HepG2 (cell line): ENCODE measurements around the gene MICAL3. TPM values are rescaled to one million over a fixed set of nuclear protein-coding genes. Genes with fewer than 3 reads are reported as not detected.

ENCODE experiments used
- ATF7 ChIP-seq, 2 experiments: fragments of 450-650 bp in 1 of 2; sonication (generic) in 1 of 2; formaldehyde crosslinking in 1 of 2; IDR thresholded peaks; 2 replicates each; pipeline versions ENCODE4 v1.4.0 to v1.6.1; 2016 to 2020; ENCODE audit warnings: antibody characterized with exemption in 1 of 2, mild to moderate bottlenecking in 1 of 2, missing genetic modification reagents in 1 of 2
- KLF12 ChIP-seq: sonication (generic); formaldehyde crosslinking; IDR thresholded peaks from 2 replicates; pipeline ENCODE4 v1.4.0; 2020; ENCODE audit warnings: missing genetic modification reagents, borderline replicate concordance
- LCORL ChIP-seq, 2 experiments: fragments of 450-650 bp in 1 of 2; sonication (generic) in 1 of 2; formaldehyde crosslinking in 1 of 2; IDR thresholded peaks; 2 replicates each; pipeline versions ENCODE4 v1.5.0 to v1.6.1; 2017 to 2020; ENCODE audit warnings: antibody characterized with exemption in 1 of 2, missing genetic modification reagents in 1 of 2
- MXI1 ChIP-seq: IDR thresholded peaks from 3 replicates; pipeline ENCODE4 v1.6.1; 2012; ENCODE audit warnings: low read depth, low read length, inconsistent platforms, borderline replicate concordance
- MYC ChIP-seq: sonication (generic); formaldehyde crosslinking; IDR thresholded peaks from 2 replicates; pipeline ENCODE4 v1.9.0; 2021; ENCODE audit warnings: missing genetic modification reagents, borderline replicate concordance
- RBFOX2 ChIP-seq: fragments of 200-400 bp; formaldehyde crosslinking; IDR thresholded peaks from 2 replicates; pipeline ENCODE4 v1.6.1; 2017; ENCODE audit warnings: low read depth, mild to moderate bottlenecking, low read length
- RCOR2 ChIP-seq: IDR thresholded peaks from 2 replicates; pipeline ENCODE4 v1.6.1; 2016; ENCODE audit warnings: missing biosample characterization, missing genetic modification reagents
- RFX1 ChIP-seq: fragments of 450-650 bp; IDR thresholded peaks from 2 replicates; pipeline ENCODE4 v1.6.1; 2017
- SP1 ChIP-seq, 2 experiments: fragments of 450-650 bp in 1 of 2; sonication (generic) in 1 of 2; formaldehyde crosslinking in 1 of 2; IDR thresholded peaks; 2 replicates each; pipeline versions ENCODE4 v1.4.0 to v1.6.1; 2016 to 2020; ENCODE audit warnings: missing genetic modification reagents in 1 of 2
- SP140L ChIP-seq: sonication (generic); formaldehyde crosslinking; IDR thresholded peaks from 2 replicates; pipeline ENCODE4 v1.4.0; 2020; ENCODE audit warnings: missing genetic modification reagents, borderline replicate concordance
- SP4 ChIP-seq: sonication (generic); formaldehyde crosslinking; IDR thresholded peaks from 2 replicates; pipeline ENCODE4 v1.8.1; 2023; ENCODE audit warnings: mild to moderate bottlenecking, missing genetic modification reagents
- THAP11 ChIP-seq: IDR thresholded peaks from 2 replicates; pipeline ENCODE4 v1.6.1; 2016; ENCODE audit warnings: missing biosample characterization, missing genetic modification reagents
- ZFX ChIP-seq: sonication (generic); formaldehyde crosslinking; IDR thresholded peaks from 2 replicates; pipeline ENCODE4 v1.4.0; 2020; ENCODE audit warnings: mild to moderate bottlenecking, low read depth, missing genetic modification reagents, moderate library complexity
- ZFY ChIP-seq: sonication (generic); formaldehyde crosslinking; IDR thresholded peaks from 2 replicates; pipeline ENCODE4 v1.4.0; 2020; ENCODE audit warnings: missing genetic modification reagents
- ZNF256 ChIP-seq: sonication (generic); formaldehyde crosslinking; conservative IDR thresholded peaks from 2 replicates; pipeline ENCODE4 v1.4.0; 2020; ENCODE audit warnings: missing genetic modification reagents
- ZNF572 ChIP-seq: sonication (generic); formaldehyde crosslinking; IDR thresholded peaks from 2 replicates; pipeline ENCODE4 v1.5.1; 2020; ENCODE audit warnings: mild to moderate bottlenecking, missing genetic modification reagents
- ZNF749 ChIP-seq: sonication (generic); formaldehyde crosslinking; IDR thresholded peaks from 2 replicates; pipeline ENCODE4 v1.8.0; 2022; ENCODE audit warnings: mild to moderate bottlenecking, missing genetic modification reagents, moderate library complexity, borderline replicate concordance
- ZNF780A ChIP-seq: sonication (generic); formaldehyde crosslinking; IDR thresholded peaks from 2 replicates; pipeline ENCODE4 v1.8.0; 2022; ENCODE audit warnings: mild to moderate bottlenecking, missing genetic modification reagents, moderate library complexity
- ZNF878 ChIP-seq: sonication (generic); formaldehyde crosslinking; IDR thresholded peaks from 2 replicates; pipeline ENCODE4 v1.8.1; 2023; ENCODE audit warnings: mild to moderate bottlenecking, missing genetic modification reagents, moderate library complexity
- polyA plus RNA-seq, 8 experiments: library from polyadenylated mRNA; depleted of rRNA in 3 of 8; stranded (reverse) in 7 of 8; unstranded in 1 of 8; fragments of >200 nt; fragmentation: Illumina TruSeq in 4 of 8; extraction: Trizol in 4 of 8; gene quantifications; 2 replicates each; pipeline versions ENCODE4 v1.2.1 to v1.2.3, GENCODE V29; 2011 to 2016; ENCODE audit warnings: low read depth in 4 of 8, missing spikeins in 1 of 8, mixed read lengths in 1 of 8; ENCODE audit not compliant: insufficient read depth in 1 of 8
- total RNA-seq, 5 experiments: library from RNA; depleted of rRNA; stranded (reverse); fragments of >200 nt; fragmentation: Illumina TruSeq; extraction: Trizol; gene quantifications; 2 replicates each; pipeline ENCODE4 v1.2.3, GENCODE V29; 2016; ENCODE audit warnings: low read depth in 1 of 5
- TF ChIP-seq, protein P1 (sequence below): sonication (generic); formaldehyde crosslinking; IDR thresholded peaks from 2 replicates; pipeline ENCODE4 v1.8.0; 2022; ENCODE audit warnings: mild to moderate bottlenecking, missing genetic modification reagents; ENCODE audit not compliant: insufficient replicate concordance
- TF ChIP-seq, protein P2 (sequence below): sonication (generic); formaldehyde crosslinking; IDR thresholded peaks from 2 replicates; pipeline ENCODE4 v1.5.0; 2020; ENCODE audit warnings: mild to moderate bottlenecking, missing genetic modification reagents
- TF ChIP-seq, protein P3 (sequence below): sonication (generic); formaldehyde crosslinking; IDR thresholded peaks from 2 replicates; pipeline ENCODE4 v1.4.0; 2020; ENCODE audit warnings: missing genetic modification reagents
- TF ChIP-seq, protein P4 (sequence below): sonication (generic); formaldehyde crosslinking; IDR thresholded peaks from 2 replicates; pipeline ENCODE4 v1.5.0; 2020; ENCODE audit warnings: missing genetic modification reagents, mild to moderate bottlenecking, borderline replicate concordance

The MICAL3 gene
- total and polyA plus RNA-seq, 2 of the 13 experiments (the other 11 are each of a cell fraction or from before 2014, with no cell fraction given): 5.3 to 12.5 TPM

DNA sequence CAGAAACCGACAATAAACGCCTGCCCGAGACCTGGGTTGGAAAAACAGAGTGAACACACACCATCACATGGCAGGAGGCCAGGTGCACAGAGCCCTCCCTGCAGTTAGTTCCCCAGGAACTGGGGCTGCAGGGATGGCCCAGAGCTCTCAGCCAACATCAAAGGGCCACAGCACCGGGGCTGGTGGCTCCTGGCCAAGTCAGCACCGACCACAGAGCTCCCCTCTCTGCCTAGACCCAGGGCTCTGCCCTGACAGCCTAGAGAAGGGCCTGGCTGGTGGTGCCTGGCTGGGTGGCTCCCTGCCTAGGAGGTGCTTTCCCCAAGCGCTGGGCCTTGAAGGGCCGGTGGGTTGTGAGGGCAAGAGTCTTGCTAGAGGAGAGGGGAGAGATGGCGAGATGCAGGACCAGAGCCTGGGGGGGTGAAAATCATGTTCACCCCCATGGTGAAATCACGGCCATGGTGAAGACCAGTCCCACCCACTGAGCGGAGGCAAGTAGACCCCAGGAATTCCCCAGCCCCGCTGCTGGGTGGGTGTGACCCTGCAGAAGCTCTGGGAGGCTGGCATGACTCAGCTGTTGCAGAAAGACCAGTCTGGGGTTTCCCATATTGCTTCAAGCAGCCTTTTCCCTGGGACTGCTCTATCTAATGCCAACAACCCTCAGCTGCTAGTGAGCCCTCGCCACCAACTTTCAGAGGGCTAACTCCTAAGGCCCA is 242.9 kb downstream of the MICAL3 start (continued):
- TF ChIP-seq, protein P1, sequence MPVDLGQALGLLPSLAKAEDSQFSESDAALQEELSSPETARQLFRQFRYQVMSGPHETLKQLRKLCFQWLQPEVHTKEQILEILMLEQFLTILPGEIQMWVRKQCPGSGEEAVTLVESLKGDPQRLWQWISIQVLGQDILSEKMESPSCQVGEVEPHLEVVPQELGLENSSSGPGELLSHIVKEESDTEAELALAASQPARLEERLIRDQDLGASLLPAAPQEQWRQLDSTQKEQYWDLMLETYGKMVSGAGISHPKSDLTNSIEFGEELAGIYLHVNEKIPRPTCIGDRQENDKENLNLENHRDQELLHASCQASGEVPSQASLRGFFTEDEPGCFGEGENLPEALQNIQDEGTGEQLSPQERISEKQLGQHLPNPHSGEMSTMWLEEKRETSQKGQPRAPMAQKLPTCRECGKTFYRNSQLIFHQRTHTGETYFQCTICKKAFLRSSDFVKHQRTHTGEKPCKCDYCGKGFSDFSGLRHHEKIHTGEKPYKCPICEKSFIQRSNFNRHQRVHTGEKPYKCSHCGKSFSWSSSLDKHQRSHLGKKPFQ (CRISPR knock-in tag): no peak
- no peak for TF ChIP-seq MYC (CRISPR knock-in tag)
- no peak for TF ChIP-seq THAP11
- TF ChIP-seq SP1 (IDR thresholded peaks at IDR 0.05): no peak
- TF ChIP-seq SP1 (CRISPR knock-in tag; IDR thresholded peaks at IDR 0.05): no peak
- TF ChIP-seq RFX1: no peak
- TF ChIP-seq ZNF749: no peak
- TF ChIP-seq MXI1: peak; percentile 12; the same call in 1 of the 3 replicates
- TF ChIP-seq ZFX (CRISPR knock-in tag): peak; percentile 65
- TF ChIP-seq, protein P2, sequence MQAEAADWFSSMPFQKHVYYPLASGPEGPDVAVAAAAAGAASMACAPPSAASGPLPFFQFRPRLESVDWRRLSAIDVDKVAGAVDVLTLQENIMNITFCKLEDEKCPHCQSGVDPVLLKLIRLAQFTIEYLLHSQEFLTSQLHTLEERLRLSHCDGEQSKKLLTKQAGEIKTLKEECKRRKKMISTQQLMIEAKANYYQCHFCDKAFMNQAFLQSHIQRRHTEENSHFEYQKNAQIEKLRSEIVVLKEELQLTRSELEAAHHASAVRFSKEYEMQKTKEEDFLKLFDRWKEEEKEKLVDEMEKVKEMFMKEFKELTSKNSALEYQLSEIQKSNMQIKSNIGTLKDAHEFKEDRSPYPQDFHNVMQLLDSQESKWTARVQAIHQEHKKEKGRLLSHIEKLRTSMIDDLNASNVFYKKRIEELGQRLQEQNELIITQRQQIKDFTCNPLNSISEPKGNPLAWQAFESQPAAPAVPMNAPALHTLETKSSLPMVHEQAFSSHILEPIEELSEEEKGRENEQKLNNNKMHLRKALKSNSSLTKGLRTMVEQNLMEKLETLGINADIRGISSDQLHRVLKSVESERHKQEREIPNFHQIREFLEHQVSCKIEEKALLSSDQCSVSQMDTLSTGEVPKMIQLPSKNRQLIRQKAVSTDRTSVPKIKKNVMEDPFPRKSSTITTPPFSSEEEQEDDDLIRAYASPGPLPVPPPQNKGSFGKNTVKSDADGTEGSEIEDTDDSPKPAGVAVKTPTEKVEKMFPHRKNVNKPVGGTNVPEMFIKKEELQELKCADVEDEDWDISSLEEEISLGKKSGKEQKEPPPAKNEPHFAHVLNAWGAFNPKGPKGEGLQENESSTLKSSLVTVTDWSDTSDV: no peak
- TF ChIP-seq SP140L (CRISPR knock-in tag): no peak
- TF ChIP-seq ZNF256 (CRISPR knock-in tag): no peak
- no peak for TF ChIP-seq KLF12
- no peak for TF ChIP-seq LCORL (IDR thresholded peaks at IDR 0.05)
- 0 out of 2 replicates have a peak, but pooled peaks have one; percentile 60 for TF ChIP-seq LCORL (CRISPR knock-in tag; IDR thresholded peaks at IDR 0.05)
- TF ChIP-seq, protein P3, sequence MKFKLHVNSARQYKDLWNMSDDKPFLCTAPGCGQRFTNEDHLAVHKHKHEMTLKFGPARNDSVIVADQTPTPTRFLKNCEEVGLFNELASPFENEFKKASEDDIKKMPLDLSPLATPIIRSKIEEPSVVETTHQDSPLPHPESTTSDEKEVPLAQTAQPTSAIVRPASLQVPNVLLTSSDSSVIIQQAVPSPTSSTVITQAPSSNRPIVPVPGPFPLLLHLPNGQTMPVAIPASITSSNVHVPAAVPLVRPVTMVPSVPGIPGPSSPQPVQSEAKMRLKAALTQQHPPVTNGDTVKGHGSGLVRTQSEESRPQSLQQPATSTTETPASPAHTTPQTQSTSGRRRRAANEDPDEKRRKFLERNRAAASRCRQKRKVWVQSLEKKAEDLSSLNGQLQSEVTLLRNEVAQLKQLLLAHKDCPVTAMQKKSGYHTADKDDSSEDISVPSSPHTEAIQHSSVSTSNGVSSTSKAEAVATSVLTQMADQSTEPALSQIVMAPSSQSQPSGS (CRISPR knock-in tag): no peak
- TF ChIP-seq RCOR2 (CRISPR knock-in tag): no peak
- no peak for TF ChIP-seq ZNF878
- TF ChIP-seq ZNF572: peak; percentile 53; the same call in 1 of the 2 replicates
- TF ChIP-seq ZNF780A (CRISPR knock-in tag): no peak
- no peak for TF ChIP-seq SP4
- TF ChIP-seq ZFY (CRISPR knock-in tag): peak; percentile 42; the same call in 1 of the 2 replicates
- no peak for TF ChIP-seq ATF7 (IDR thresholded peaks at IDR 0.05)
- TF ChIP-seq ATF7 (CRISPR knock-in tag; IDR thresholded peaks at IDR 0.05): no peak
- TF ChIP-seq, protein P4, sequence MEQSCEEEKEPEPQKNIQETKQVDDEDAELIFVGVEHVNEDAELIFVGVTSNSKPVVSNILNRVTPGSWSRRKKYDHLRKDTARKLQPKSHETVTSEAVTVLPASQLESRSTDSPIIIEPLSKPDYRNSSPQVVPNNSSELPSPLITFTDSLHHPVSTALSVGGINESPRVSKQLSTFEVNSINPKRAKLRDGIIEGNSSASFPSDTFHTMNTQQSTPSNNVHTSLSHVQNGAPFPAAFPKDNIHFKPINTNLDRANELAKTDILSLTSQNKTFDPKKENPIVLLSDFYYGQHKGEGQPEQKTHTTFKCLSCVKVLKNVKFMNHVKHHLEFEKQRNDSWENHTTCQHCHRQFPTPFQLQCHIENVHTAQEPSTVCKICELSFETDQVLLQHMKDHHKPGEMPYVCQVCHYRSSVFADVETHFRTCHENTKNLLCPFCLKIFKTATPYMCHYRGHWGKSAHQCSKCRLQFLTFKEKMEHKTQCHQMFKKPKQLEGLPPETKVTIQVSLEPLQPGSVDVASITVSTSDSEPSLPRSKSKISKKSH (CRISPR knock-in tag): no peak
- TF ChIP-seq RBFOX2: no peak
